AG09309 (cell line): ENCODE measurements around the gene EXOC1.

Source experiments
- DNase-seq: peaks from one replicate; pipeline ENCODE4 v3.0.0-alpha.2; 2010; ENCODE audit warnings: low read depth
- H3K4me3 ChIP-seq: 2 replicates; pipeline ENCODE4 v1.5.1; 2011; ENCODE audit warnings: mild to moderate bottlenecking, low read depth, low read length, moderate library complexity; ENCODE audit not compliant: control insufficient read depth
- TF ChIP-seq, protein P1 (sequence below): IDR thresholded peaks from 2 replicates; pipeline ENCODE4 v1.5.1; 2011; ENCODE audit warnings: mild to moderate bottlenecking, low read depth, low read length, inconsistent platforms; ENCODE audit not compliant: insufficient read depth, control insufficient read depth; ENCODE audit errors: missing control alignments

EXOC1 gene

DNA sequence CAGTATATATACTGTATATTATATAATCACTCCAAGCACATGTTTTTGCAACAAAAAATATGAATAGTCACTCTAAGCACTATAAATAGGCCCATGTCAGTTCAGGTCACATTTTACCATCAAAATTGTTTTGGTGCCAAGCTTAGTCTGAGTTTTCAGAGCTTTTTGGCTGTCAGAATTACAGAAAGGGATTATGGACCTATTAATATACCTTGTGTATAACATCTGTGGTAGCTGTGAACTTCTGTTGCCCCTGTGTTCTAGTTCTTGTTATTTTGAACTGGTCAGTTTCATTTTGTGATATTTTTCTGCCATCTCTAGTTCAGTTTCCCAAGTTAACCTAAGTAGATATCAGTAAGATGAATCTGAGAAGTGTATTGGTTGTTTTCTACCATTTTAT is 22.9 kb downstream of the EXOC1 start:
- no peak for DNase-seq
- TF ChIP-seq, protein P1, sequence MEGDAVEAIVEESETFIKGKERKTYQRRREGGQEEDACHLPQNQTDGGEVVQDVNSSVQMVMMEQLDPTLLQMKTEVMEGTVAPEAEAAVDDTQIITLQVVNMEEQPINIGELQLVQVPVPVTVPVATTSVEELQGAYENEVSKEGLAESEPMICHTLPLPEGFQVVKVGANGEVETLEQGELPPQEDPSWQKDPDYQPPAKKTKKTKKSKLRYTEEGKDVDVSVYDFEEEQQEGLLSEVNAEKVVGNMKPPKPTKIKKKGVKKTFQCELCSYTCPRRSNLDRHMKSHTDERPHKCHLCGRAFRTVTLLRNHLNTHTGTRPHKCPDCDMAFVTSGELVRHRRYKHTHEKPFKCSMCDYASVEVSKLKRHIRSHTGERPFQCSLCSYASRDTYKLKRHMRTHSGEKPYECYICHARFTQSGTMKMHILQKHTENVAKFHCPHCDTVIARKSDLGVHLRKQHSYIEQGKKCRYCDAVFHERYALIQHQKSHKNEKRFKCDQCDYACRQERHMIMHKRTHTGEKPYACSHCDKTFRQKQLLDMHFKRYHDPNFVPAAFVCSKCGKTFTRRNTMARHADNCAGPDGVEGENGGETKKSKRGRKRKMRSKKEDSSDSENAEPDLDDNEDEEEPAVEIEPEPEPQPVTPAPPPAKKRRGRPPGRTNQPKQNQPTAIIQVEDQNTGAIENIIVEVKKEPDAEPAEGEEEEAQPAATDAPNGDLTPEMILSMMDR: no peak
- H3K4me3 ChIP-seq: no peak overlapping the region

DNA sequence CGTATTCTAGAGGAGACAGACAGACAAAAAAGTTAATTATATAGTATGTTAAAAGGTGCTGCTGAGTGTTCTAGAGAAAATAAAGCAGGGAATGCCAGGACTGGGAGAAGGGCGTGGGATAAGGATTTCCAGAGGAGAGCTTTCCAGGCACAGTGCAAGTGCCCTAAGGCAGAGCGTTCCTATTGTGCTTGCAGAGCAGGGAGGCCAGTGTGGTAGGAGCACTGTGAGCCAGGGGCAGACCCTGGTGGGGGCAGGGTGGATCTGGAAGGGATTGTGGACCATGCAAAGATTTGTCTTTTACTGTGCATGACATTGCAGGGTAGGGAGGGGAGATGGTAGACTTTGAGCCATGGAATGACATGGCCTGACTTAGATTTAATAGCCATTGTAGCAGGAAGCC is 25.8 kb downstream of the EXOC1 start:
- TF ChIP-seq, protein P1: no peak
- no peak overlapping the region for H3K4me3 ChIP-seq
- DNase-seq: no peak

- TF ChIP-seq, protein P1: no peak
- no peak overlapping the region for H3K4me3 ChIP-seq
- DNase-seq: no peak
These were observed 27.3 kb downstream of the EXOC1 start for GRCh38 chr4:55880652-55881280.

DNA sequence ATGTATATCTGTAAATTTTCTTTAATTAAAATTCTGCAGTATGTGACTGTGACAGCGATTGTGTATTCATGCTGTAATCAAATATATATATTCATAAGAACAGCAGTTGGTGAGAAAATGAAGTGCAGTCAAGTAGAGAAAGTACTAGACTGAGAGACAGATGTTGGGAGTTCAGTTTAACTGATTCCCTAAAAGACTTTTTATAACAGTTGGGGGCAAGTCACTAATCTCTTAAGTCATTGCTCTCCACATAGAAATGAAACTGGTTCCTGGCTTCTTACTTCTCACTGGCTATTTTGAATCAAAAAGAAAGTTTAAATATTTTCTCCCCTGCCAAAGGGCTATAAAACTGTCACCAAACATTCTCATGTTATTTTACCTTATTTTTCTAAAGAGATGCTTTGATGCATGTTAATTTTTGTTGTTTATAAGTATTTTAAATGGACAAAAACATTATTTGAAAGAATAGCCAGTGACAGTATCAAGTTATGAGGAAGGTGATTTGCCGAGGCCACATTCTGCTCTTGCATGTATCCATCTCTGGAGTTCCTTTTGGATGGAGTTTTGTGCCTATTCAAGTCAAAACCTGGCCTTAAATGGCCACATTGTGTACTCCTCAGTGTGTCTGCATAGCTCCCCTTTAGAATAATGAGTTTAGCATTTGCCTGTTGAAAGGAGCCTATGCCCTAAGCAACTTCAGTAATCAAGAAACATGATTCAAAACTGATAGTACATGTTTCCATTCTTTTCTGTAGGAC is 30.8 kb downstream of the EXOC1 start:
- no peak overlapping the region for H3K4me3 ChIP-seq
- TF ChIP-seq, protein P1: no peak
- DNase-seq: no peak

DNA sequence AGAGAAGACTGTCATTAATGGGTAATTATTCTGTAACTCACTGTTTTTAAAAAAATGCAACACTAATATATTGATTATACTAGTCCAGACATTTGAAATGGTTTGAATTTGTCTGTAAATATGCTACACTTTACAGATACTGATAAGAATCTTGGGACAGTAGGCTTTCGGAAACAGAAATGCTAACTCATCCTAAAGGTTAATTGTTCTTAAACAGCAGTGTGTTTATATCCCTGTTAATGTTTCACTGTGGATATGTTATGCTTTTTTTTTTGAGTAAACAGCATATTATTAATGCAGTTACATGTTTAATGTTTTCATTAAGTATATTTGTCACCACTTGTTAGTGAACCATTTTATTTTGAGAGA is 31.4 kb downstream of the EXOC1 start:
- DNase-seq: no peak
- no peak overlapping the region for H3K4me3 ChIP-seq
- TF ChIP-seq, protein P1: no peak

- no peak overlapping the region for H3K4me3 ChIP-seq
- TF ChIP-seq, protein P1: no peak
- no peak for DNase-seq
These were observed 34.1 kb downstream of the EXOC1 start for GRCh38 chr4:55887594-55887993.

GRCh38 chr4:55892156-55892555 is 38.7 kb downstream of the EXOC1 start:
- TF ChIP-seq, protein P1: no peak
- no peak overlapping the region for H3K4me3 ChIP-seq
- no peak for DNase-seq
